ENCODE measurements around the gene COL5A1.
A peak's percentile ranks its signal among the peaks of the same experiment; 100 is the strongest.

Gene COL5A1

GRCh38 chr9:134807716-134808446 is 166.3 kb downstream of the COL5A1 start:
- DNase-seq (ENCODE audit: low read depth): peak; percentile 89
- H3K4me3 ChIP-seq (ENCODE audit: low read length): no peak overlapping the region
- no peak for TF ChIP-seq CTCF (conservative IDR thresholded peaks at IDR 0.05; ENCODE audit: low read length)

GRCh38 chr9:134808447-134808792 is 166.8 kb downstream of the COL5A1 start:
- H3K4me3 ChIP-seq (ENCODE audit: low read length): no peak overlapping the region
- no peak for DNase-seq (ENCODE audit: low read depth)
- TF ChIP-seq CTCF (conservative IDR thresholded peaks at IDR 0.05; ENCODE audit: low read length): no peak

- H3K4me3 ChIP-seq (ENCODE audit: low read length): no peak overlapping the region
- no peak for TF ChIP-seq CTCF (conservative IDR thresholded peaks at IDR 0.05; ENCODE audit: low read length)
- DNase-seq (ENCODE audit: low read depth): peak; percentile 31
Measured at GRCh38 chr9:134809292-134809691, 167.7 kb downstream of the COL5A1 start.

GRCh38 chr9:134809826-134810225 is 168.2 kb downstream of the COL5A1 start:
- TF ChIP-seq CTCF (conservative IDR thresholded peaks at IDR 0.05; ENCODE audit: low read length): no peak
- no peak overlapping the region for H3K4me3 ChIP-seq (ENCODE audit: low read length)
- DNase-seq (ENCODE audit: low read depth): peak; percentile 71

- H3K4me3 ChIP-seq (ENCODE audit: low read length): no peak overlapping the region
- TF ChIP-seq CTCF (conservative IDR thresholded peaks at IDR 0.05; ENCODE audit: low read length): no peak
- DNase-seq (ENCODE audit: low read depth): peak; percentile 17
Measured at GRCh38 chr9:134811079-134811672, 169.6 kb downstream of the COL5A1 start.

- peak; percentile 99 for DNase-seq (ENCODE audit: low read depth)
- TF ChIP-seq CTCF (conservative IDR thresholded peaks at IDR 0.05; ENCODE audit: low read length): peak; percentile 48
- H3K4me3 ChIP-seq (ENCODE audit: low read length): no peak overlapping the region
Measured at GRCh38 chr9:134811673-134812342, 170.2 kb downstream of the COL5A1 start.

GRCh38 chr9:134812343-134812673 is 170.7 kb downstream of the COL5A1 start:
- no peak for TF ChIP-seq CTCF (conservative IDR thresholded peaks at IDR 0.05; ENCODE audit: low read length)

More at GRCh38 chr9:134812343-134812673, 170.7 kb downstream of the COL5A1 start:
- no peak for DNase-seq (ENCODE audit: low read depth)
- H3K4me3 ChIP-seq (ENCODE audit: low read length): no peak overlapping the region
